K562 (cell line): Measurements from ENCODE around the gene CCT5. TPM values are rescaled to one million over a fixed set of nuclear protein-coding genes. Genes with fewer than 3 reads are reported as not detected.

ENCODE experiments used
- BRD4 ChIP-seq: fragments of 200-600 bp; sonication (generic); IDR thresholded peaks from 2 replicates; pipeline ENCODE4 v1.6.1; 2017; ENCODE audit warnings: inconsistent platforms
- CBX8 ChIP-seq: fragments of 200-600 bp; sonication (generic); IDR thresholded peaks from 2 replicates; pipeline ENCODE4 v1.6.1; 2012; ENCODE audit warnings: borderline replicate concordance, mixed run types, low read depth, mild to moderate bottlenecking, moderate library complexity, mixed read lengths, low read length, control low read depth, inconsistent platforms; ENCODE audit not compliant: poor library complexity, severe bottlenecking; ENCODE audit errors: extremely low read depth
- CHCHD3 ChIP-seq: fragments of 250-450 bp; sonication (Bioruptor Pico); IDR thresholded peaks from 2 replicates; pipeline ENCODE4 v2.1.2; 2022; ENCODE audit warnings: mild to moderate bottlenecking
- CHD4 ChIP-seq: fragments of 200-600 bp; sonication (generic); IDR thresholded peaks from 3 replicates; pipeline ENCODE4 v1.6.1; 2012; ENCODE audit warnings: low read depth, mild to moderate bottlenecking, mixed read lengths, low read length, inconsistent platforms; ENCODE audit not compliant: insufficient read depth, insufficient replicate concordance, poor library complexity, severe bottlenecking
- PHB ChIP-seq: fragments of 250-450 bp; sonication (Bioruptor Pico); IDR thresholded peaks from 2 replicates; pipeline ENCODE4 v1.5.0; 2021
- PRMT5 ChIP-seq: sonication (generic); formaldehyde crosslinking; IDR thresholded peaks from 2 replicates; pipeline ENCODE4 v1.5.0; 2020; ENCODE audit warnings: missing genetic modification reagents
- PYGO2 ChIP-seq: fragments of 450-650 bp; IDR thresholded peaks from 2 replicates; pipeline ENCODE4 v1.6.1; 2016; ENCODE audit warnings: mild to moderate bottlenecking, missing genetic modification characterization, moderate library complexity, missing compliant biosample characterization
- RBM39 ChIP-seq: fragments of 200-400 bp; formaldehyde crosslinking; optimal IDR thresholded peaks from 2 replicates; pipeline ENCODE3; 2018; ENCODE audit warnings: low read depth, low read length
- SMC3 ChIP-seq: conservative IDR thresholded peaks from 2 replicates; pipeline ENCODE4 v1.6.1; 2011; ENCODE audit warnings: low read depth, low read length, improper control_type of control experiment; ENCODE audit not compliant: insufficient read depth
- XRCC3 ChIP-seq: fragments of 450-650 bp; IDR thresholded peaks from 2 replicates; pipeline ENCODE4 v1.6.1; 2017; ENCODE audit warnings: mild to moderate bottlenecking, moderate library complexity
- ZFX ChIP-seq: sonication (generic); formaldehyde crosslinking; IDR thresholded peaks from 2 replicates; pipeline ENCODE4 v1.8.0; 2022; ENCODE audit warnings: mild to moderate bottlenecking, missing genetic modification reagents, moderate library complexity
- ZNF282 ChIP-seq: sonication (generic); formaldehyde crosslinking; IDR thresholded peaks from 2 replicates; pipeline ENCODE4 v1.8.1; 2023; ENCODE audit warnings: missing genetic modification reagents
- ZNF407 ChIP-seq: fragments of 450-650 bp; IDR thresholded peaks from 2 replicates; pipeline ENCODE4 v1.6.1; 2016; ENCODE audit warnings: low read depth
- ZNF518B ChIP-seq: fragments of 250-450 bp; sonication (Bioruptor Pico); IDR thresholded peaks from 2 replicates; pipeline ENCODE4 v1.5.0; 2021; ENCODE audit warnings: mild to moderate bottlenecking, moderate library complexity
- ZNF699 ChIP-seq: fragments of 250-450 bp; sonication (Bioruptor Pico); IDR thresholded peaks from 2 replicates; pipeline ENCODE4 v1.8.0; 2021; ENCODE audit warnings: mild to moderate bottlenecking, moderate library complexity; ENCODE audit not compliant: insufficient replicate concordance
- ZNF77 ChIP-seq: fragments of 250-450 bp; sonication (Bioruptor Pico); IDR thresholded peaks from 2 replicates; pipeline ENCODE4 v1.5.0; 2020
- polyA plus RNA-seq, 8 experiments: library from polyadenylated mRNA; depleted of rRNA in 4 of 8; stranded (reverse) in 5 of 8; unstranded in 3 of 8; fragments of >200 nt; fragmentation: Nextera tagmentation in 2 of 8; fragmentation: Illumina TruSeq in 1 of 8; extraction: Ambion mirVana in 2 of 8; extraction: Trizol in 1 of 8; gene quantifications; 2 replicates each; pipeline versions ENCODE4 v1.2.1 to v1.2.3, GENCODE V29; 2011 to 2014; ENCODE audit warnings: inconsistent platforms in 1 of 8, missing spikeins in 1 of 8
- total RNA-seq, 7 experiments: library from RNA; depleted of rRNA in 6 of 7; stranded (reverse); fragments of >200 nt in 6 of 7; fragmentation: Illumina TruSeq in 2 of 7; extraction: Trizol in 2 of 7; gene quantifications; 2 replicates each; pipeline versions ENCODE4 v1.2.1 to v1.2.3, GENCODE V29; 2011 to 2021; ENCODE audit warnings: low replicate concordance in 1 of 7

Gene CCT5
- total and polyA plus RNA-seq, 9 of the 15 experiments (the other 6 are each of a cell fraction or from before 2014, with no cell fraction given) = 782 to 1,606 (median 1,153) TPM

GRCh38 chr5:10307206-10308148, 57.4 kb downstream of the CCT5 start, which contains the start of gene CMBL (continued):
- TF ChIP-seq ZNF518B (CRISPR knock-in tag) = no peak
- TF ChIP-seq ZNF77 (CRISPR knock-in tag) = no peak
- TF ChIP-seq XRCC3 = no peak
- no peak for TF ChIP-seq RBM39
- no peak for TF ChIP-seq BRD4
- TF ChIP-seq CHCHD3 (CRISPR knock-in tag) = 0 out of 2 replicates have a peak, but pooled peaks have one; percentile 37
- TF ChIP-seq PRMT5 = no peak
- no peak for TF ChIP-seq CHD4
- TF ChIP-seq ZNF699 (CRISPR knock-in tag) = no peak
- TF ChIP-seq SMC3 = no peak
- peak; percentile 54; the same call in 1 of the 2 replicates for TF ChIP-seq PHB (CRISPR knock-in tag)
- peak; percentile 98 for TF ChIP-seq ZFX (CRISPR knock-in tag)
- TF ChIP-seq ZNF282 = no peak
- TF ChIP-seq PYGO2 (tag) = no peak
- no peak for TF ChIP-seq ZNF407
- no peak for TF ChIP-seq CBX8
